Activated CD4-positive, alpha-beta T cell treated with anti-CD3 and anti-CD28 coated beads for 1 hour (primary cell): Measurements from ENCODE around the gene CARMIL3.
A peak's percentile ranks its signal among the peaks of the same experiment; 100 is the strongest.

Experiments used
- DNase-seq: peaks from one replicate; pipeline ENCODE4 v3.0.0-alpha.2; 2020

Gene CARMIL3

DNA sequence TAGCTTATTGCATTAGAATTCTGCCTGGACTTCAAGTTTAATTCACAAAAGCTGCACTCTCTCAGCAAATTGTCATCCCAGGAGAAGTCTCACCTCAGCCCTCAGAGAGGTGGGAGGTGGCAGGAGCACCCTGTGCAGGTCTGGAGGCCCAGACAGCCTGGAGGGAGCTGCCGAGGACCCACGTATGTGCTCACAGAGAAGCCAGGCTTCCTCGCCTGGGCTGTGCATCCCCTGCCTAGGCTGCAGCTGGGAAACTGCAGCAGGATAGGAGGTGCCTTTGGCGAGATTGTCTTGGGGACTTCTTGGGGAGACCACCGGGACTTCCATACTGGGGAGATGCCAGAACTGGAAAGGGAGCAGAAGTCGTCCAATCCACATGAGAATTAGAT lies 28.3 kb downstream of the CARMIL3 start:
- no peak for DNase-seq

DNA sequence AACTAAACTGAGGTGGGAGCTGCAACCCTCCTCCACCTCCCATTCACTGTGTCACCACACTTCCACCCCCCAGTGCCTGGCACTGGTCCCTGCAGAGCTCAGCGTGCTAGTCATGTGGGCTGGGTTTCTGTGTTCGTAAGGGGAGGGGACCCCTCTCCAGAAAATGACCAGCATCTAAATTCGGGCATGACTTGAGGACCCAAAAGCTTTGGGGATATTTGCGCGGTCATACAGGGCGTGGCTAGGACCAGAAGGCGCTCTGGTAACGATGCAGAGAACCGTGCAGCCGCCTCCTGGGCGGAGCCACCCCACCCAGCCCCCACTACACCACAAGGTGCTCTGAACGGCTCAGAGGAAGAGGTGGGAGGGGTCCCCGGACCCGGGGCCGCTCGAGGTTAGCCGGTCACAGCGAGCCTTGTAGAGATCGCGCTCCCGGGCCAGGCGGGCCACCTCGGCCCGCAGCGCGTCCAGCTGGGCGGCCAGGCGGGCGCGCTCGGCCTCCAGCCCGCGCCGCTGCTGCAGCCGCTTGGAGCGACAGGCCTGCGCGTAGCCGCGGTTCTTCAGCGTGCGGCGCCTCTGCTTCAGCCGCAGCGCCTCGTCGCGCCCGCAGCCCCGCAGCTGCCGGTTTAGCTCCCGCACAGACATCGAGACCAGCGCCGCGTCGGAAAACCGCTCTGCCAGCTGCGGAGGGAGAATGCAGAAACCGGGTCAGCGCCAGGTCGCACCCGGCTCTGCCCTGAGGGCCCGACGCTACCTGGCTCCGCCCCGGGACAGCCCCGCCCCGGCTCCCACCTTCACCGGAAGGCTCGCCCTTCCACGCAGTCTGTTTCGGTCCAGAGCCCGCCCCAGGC lies 29.3 kb downstream of the CARMIL3 start:
- peak; percentile 45 for DNase-seq

DNA sequence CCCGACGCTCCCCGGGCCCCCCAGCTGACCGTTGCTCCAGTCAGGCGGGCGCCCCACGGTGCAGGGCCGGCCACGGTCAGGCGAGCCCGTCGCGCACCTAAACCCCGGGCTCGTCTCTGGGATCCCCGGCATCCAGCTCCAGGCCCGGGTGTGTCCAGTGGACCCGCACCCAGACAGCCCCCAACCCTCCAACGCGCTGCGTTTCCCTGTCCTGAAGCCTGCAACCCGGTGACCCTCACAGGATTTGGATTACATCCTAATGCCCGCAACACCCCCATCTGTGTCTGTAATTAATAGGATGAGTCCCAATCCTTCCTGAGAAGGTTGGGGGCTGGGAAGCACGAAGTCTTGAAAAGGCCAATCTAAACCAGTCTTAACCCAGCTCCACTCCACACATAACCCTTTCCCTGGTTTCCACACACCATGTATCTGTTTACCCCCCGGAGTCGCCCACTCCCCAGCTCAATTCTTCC lies 30.0 kb downstream of the CARMIL3 start:
- no peak for DNase-seq

DNA sequence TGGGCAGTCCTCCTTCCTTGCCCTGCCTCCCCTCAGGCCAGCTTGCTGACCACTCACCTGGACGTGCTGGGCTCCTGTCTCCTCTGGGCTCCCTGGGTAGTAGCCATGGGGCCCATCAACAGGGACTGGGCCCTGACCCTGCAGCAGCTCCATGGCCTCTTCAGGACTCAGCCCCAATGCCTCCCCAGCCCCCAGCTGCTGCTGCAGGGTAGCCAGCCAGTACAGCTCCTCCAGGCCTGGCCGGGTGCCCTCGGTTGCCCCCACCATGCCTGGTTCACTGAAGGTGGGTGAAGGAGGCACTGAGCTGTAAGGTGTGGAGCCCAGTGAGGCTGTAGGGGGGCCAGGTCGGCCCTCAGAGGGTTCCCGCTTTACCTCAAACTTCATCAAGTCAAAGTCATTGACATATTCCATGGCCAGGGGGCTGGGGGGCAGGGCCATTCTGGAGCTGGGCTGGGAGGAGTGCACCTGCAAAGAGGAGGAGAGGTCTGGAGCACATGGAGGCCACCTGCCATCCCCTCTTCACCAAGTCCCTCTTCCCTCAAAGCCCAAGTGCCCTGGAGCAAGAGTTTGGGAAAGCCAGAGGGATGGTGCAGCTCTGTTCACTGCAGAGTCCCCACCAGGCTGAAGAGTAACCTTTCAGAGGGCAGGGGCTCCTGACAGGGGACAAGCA lies 30.7 kb downstream of the CARMIL3 start:
- no peak for DNase-seq

DNA sequence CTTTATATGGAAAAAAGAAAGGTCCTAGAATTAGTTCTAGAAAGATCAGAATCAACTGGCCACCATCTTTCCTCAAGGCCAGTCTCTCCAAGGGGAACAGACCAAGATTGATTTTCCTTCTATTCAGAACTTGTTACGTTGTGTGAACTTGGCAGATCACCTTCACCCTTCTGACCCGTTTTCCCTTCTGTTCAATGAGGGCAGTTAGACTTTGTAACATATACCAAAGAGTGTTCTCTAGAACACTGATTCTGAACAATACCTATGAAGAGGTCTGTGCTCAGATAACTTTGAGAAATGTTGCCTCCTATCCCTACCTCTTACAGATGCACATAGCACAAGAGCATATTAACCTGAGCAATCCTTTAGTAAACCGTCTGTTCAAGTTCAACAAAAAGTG lies 31.7 kb downstream of the CARMIL3 start:
- DNase-seq = no peak

DNA sequence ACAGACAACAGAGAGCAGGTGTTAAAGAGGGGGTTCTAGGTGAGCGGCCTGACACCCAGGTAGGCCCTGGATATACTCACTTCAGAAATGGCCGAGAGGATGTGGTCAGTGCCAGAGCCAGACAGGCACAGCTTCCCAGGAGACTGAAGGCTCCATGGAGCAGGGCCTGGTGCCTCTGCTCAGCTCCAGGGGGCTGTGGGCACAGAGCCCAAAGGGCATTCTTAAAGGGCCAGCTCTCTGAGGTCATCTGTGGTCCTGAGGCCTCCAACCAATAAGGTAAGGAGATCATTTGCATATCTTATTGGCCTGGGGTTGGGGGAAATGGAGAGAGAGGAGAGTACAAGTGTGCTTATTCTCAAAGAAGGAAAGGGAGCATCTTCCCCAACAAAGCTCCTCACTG lies 32.6 kb downstream of the CARMIL3 start:
- no peak for DNase-seq

DNA sequence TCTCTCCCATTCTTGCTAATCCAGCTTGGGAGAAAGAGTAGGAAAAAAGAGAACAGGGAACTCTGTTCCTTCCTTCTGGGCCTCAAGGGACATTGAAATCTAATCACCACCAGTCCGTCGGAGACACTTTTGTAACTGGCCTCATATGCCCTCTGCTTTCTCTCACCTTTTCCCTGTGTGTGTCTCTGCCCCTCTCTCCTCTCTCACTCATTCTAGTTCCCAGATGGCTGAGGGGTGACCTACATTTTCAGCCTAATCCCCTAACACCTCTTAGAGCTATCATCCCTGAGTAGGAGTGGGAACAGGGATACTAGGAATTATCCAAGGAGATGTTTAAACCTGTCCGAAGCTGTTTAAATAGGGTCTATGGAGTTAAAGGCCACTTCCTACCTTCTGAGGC lies 33.4 kb downstream of the CARMIL3 start:
- DNase-seq = no peak

DNA sequence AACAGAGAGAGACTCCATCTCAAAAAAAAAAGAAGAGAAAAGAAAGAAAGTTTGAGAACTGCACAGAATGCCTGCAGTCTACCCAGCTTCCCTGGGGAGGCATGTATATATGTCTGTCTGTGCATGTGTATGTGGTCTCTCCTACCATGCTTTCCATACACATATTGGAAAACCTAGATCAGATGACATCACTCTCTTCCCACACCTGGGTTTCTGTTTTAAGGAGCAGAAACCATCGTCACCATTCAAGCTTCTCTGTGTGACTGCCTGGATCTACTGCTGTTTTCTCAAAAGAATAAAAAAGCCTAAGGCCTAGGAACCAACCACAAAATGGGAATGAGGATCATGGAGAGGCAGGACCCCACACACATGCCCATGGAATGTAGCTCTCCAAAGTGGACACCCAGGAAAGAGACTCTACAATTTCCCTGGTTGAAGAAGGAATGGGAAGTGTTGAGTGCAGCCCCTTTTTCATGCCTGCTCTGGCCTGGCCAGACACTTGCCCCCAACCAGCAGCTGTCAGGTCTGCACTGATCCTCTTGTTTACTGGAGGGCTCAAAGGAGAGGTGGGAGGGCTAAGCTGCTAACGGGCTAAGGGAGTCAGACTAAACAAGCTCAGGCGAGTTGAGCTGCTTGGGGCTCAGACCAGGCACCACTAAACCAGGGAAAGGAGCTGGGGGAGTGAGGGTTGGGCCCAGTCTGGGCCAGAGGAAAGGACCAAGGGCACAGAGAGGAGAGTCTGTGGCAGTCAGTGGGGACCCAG lies 34.6 kb downstream of the CARMIL3 start:
- DNase-seq = no peak

DNA sequence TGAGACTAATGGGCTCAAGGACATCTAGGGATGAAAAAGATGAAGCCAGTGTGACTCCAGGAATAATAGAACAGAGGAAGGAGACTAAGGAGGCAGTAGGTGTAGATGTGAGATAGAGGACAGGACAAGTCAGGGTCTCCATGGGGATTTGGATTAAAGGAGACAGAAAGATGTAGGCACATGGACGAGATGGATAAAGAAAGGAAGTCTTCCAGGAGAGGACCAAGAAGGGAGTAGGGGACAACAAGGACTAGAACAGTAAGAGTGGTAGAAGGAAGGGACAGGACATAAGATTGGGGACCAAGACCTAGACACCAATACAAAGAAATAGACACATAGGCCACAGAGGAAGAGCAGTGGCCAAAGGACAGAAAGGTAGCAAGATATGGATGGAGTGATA lies 35.2 kb downstream of the CARMIL3 start:
- no peak for DNase-seq

DNA sequence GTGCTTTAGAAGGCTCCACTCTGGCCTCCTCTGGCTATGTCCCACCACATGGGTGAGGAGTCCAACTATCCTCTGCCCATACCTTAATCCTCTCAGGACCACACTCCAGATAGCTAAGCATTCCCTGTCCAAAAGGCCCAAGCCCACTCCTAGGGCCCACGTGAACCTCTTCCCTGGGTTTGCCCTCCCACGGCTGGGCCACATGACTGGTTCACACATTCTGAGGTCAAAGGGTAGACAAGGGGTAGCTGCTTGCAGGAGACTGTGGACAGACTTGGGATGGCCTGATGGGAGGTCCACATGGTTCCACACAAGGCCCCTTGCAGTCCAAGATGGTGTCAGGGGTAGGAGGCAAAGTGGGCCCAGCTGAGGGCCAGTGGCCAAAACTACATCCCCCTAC lies 36.3 kb downstream of the CARMIL3 start:
- no peak for DNase-seq

DNA sequence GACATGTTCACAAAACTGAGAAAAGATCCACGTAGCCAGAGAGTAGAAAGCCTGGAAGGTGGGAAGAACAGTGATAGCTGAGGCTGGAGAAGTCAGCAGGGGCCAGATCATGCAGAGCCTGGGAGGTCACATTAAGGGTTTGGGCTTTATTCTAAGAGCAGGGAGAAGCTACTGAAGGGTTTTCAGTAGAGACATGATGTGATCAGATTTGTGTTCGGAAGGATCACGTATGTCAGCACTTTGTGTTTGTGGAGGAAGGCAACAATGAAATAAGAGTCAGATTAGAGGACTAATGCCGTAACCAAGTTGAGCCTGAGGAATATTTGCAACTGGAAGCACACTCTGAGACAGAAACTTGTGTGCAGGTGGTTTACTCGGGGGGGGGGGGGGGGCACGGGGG lies 38.1 kb downstream of the CARMIL3 start:
- no peak for DNase-seq

DNA sequence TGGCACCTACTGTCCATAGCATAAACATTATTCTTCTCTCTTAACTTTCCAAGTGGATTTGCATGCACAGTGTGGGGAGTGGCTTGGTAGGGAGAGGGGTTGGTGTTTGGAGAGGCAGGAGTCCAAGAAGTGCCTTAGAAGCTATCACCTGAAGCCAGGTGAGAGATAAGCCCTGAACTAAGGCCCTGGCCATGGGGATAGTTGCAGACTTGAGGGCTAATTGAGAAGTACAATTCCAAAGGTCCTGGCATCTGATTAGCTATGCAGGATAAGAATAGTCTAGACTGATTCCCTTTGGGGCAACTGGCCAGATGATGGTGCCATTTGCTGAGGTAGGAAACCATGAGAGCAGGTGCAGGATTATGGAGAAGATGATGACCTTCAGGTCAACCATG lies 40.3 kb downstream of the CARMIL3 start:
- no peak for DNase-seq

DNA sequence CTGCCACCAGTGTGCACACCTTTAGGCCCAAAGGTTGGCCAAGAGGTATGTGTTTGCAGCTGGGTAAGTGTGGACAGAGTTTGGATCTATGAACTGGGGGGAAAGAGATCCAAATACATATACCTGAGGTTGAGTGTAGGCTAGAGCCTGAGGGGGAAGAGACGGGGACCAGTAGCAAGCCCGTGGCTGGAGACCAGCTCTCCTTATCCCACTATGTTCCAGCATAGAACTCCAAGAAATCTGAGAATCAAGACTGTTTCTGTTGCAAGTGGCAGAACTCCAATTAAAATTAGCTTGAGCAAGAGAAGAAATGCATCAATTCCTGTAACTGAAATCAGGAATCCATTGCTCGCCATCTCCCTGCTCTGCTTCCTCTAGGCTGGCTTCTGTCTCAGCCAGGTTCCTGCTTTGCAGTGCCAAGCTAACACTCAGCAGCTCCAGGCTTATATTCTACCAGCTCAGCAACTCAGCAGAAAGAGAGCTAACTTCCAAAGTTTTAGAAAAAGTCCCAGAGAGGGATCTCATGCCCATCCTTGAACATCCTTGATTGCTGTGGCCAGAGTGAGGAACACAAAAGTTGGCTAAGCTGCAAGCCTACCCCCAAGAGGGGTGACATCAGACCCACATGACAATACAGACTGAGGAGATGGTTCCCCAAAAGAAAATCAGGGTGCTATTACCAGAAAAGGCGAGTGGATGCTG lies 40.8 kb downstream of the CARMIL3 start:
- no peak for DNase-seq

DNA sequence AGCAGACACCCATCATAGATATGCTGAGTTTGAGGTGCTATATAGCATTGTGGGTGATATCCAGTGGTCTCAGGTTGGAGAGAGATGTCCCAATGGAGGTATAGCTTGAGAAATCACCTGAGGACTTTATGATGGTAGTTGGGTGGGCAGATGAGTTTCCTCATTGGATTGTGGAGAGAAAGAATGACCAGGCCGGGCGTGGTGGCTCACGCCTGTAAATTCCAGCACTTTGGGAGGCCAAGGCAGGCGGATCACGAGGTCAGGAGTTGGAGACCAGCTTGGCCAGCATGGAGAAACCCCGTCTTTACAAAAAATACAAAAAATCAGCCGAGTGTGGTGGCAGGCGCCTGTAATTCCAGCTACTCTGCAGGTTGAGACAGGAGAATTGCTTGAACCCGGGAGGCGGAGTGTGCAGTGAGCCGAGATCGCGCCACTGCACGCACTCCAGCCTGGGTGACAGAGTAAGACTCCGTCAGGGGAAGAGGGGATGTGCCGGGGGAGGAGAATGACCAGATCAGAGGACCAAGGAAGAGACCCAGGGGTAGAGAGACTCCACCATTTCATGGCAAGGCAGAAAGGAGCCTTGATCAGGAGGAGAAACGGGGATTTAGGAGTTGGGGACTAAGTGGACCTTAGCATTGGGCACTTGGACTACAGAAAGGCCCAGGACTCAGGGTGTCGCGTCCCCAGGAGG lies 41.5 kb downstream of the CARMIL3 start:
- no peak for DNase-seq

DNA sequence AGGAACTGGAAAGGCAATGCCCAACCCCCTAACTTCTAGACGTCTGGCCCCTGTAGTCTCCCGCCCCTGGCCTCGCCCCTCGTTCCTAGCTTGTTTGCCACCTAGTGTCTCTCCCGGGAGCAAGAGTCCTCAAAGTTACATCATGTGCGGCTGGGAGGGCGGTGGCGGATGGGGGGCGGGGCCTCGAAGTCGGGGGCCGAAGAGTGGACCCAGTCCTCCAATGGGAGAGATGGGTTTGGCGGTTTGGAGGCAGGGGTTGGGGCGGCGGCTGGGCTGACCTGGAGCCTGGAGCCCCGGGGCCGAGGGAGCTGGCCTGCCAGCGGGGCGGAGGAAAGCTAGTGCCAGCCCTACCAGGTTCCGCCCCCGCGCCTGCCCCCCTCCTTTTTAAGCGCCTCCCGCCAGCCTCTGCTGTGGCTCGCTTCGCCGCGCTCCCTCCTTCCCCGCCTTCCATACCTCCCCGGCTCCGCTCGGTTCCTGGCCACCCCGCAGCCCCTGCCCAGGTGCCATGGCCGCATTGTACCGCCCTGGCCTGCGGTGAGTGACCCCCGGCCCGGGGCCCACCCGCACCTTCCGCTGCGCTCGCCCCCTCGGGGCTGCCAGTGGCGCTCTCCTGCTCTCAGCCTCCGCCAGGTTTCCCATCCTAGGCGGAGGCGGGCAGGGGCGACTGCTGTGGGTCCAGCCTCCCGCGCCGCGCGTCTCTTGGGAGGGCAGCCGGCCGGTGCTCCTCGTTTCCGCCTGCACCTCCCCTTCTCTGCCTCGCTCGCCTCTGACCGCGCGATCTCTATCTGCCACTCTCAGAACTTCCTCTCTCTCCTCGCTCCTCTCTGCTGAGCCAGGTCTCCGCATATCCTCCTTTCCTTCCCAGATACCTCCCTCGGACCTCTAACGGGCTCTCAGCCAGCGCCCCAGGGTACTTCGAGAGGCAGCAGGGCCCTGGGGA lies 42.4 kb downstream of the CARMIL3 start, which contains the start of gene PCK2:
Gene PCK2, plus strand, starts transcription at position 411 of the 940 bp plus-strand sequence. Its CDS starts 95 bp downstream, at position 506.
- DNase-seq = peak; percentile 68

DNA sequence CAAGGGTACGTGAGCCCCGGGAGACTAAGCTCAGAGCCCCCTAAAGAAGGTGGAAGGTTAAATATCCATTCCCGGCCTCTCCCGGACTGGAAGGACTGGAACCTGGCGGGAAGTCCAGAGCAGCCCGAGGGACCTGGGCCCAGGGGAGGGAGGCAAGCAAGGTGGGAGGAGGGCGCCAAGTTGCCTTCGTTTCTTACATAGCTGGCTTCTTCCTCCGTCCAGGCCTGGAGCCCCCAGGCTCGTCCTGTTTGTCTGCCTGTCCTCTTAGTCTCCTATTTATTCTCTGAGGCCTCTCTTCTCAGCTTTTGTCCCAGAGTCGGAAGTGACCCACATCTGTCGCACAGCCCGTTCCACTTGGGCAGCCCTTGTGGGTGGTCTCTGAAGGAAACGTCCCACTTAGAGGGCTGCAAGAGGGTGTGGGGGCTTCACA lies 43.0 kb downstream of the CARMIL3 start:
- no peak for DNase-seq

DNA sequence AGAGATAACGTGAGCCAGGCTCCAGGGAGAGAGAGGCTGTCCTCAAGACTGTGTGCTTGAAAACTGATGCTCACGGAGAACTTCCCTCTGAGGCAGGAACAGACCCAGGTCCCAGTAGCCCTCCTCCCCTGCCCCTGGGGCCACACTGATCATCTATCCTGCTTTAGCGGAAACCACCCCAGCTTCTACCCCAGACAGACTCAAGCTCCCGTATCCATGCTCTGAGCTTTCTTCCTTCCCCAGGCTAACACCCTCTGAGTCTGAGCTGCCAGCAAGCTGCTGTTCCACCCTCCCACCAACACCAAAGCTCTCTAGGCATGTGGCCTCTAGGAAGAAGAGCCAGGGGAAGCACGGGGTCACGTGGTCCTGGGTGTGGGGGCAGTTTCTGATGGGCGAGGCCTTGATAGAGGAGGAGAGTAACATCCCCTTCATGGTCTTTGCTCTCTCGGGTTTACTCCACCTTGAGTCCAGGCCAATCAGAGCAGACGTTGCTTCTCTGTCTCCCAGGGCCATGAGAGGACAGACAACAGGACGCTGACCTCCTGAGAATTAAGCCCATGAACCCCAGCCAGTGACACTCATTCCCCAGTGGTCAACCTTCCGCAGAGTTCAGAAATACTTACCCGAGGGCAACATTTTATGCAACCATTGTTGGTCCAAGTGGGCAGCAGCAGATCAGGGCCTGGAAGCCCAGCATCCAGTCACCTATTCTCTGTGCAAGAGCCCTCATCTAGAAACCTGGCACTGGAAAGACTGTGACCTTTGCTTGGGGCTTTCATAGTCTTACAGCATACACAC lies 43.7 kb downstream of the CARMIL3 start:
- DNase-seq = no peak

DNA sequence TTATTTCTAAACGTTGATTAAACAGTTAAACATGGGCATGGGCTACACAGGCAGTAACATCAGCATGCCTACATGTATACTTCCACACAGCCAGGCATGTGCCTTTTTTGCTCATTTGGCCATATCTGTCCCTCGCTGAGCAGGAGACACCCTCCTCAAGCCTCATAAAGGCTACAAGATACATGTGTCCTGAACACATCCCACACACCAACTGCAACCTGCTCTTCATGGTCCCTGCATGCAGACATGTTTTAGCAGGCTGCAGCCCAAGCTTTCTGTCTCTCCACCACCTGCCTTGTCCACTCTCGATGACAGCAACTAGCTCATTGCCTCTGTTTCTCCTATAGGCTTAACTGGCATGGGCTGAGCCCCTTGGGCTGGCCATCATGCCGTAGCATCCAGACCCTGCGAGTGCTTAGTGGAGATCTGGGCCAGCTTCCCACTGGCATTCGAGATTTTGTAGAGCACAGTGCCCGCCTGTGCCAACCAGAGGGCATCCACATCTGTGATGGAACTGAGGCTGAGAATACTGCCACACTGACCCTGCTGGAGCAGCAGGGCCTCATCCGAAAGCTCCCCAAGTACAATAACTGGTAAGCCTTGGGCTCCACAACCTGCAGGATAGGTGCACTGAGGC lies 44.9 kb downstream of the CARMIL3 start:
- no peak for DNase-seq

DNA sequence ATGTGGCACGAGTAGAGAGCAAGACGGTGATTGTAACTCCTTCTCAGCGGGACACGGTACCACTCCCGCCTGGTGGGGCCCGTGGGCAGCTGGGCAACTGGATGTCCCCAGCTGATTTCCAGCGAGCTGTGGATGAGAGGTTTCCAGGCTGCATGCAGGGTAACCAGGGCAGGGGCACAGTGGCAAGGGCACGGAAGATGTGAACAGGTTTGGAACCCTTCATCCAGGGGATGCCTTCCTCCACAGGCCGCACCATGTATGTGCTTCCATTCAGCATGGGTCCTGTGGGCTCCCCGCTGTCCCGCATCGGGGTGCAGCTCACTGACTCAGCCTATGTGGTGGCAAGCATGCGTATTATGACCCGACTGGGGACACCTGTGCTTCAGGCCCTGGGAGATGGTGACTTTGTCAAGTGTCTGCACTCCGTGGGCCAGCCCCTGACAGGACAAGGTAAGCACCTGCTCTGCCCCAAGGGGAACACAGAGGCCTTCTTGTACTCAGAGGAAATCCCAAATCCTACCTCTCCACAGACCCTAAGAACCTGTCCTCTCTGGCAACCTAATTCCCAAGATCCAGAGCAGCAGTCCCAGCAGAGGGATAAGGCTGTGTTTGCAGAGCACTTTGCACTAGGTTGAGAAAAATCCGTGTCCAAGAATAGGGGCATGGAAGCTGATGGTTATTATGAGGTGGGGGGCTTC lies 46.6 kb downstream of the CARMIL3 start:
- DNase-seq = no peak
